GM21619 (cell line): ENCODE data around the gene DERL3.

Experiments used
- ATAC-seq: cut with Tn5 transposase; IDR thresholded peaks from one replicate; pipeline ENCODE4 v1.9.1; 2021; ENCODE audit not compliant: unreplicated experiment

DERL3 gene

DNA sequence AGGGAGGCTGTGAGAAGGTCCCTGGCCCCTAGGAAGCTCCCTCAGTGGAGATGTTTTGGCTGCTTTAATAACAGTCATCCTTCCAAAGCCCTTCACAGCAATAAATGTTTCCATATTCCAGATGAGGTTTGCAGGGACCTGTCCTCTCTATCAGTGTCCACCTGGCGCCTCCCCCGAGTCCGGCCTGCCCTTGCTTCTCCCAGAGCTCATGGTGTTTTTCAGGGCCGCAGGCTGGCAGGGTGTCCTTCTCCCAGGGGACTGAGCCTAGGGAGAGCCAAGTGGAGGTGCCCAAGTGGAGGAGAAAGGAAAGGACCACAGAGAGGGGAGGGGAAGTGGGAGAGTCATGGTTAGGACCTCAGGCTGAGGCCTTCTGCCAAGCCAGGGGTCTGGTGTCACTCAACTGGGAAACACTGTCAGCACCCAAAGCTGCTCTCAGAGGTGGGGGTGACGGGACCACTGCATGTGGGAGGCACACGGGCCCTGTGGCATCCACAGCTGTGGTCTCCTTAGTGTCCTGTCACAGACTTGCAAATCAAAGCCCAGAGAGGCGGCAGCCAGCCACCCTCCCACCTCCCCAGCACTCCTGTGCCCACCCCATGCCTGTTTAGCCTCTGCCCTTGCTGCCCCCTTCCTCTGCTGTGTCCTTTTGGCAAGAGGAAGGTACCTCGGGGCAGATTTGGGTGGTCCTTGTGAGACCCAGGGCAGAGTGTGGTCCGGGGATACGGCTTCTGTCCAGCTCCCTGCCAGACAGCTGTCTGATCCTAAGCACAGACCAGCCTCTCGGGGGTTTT lies 6.4 kb downstream of the DERL3 start:
- no peak for ATAC-seq

DNA sequence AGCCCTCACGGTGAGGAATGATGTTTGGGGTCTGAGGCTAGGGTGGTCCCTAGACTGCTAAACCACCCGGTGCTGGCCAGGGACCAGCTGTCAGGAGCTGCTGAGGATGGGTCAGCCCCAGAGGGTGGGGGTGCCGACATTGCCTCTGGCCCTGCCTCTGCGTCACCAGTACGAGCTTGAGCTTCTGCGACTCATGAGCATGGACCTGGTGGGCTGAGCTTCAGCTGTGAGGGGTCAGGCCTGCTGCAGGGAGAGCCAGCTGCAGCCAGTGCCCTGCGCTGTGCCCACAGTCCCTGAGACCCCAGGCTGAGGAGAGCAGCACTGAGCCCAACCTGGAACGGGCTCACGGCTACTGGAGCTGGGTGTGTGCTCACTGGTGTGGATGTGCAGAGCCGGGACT lies 7.0 kb downstream of the DERL3 start:
- no peak for ATAC-seq

DNA sequence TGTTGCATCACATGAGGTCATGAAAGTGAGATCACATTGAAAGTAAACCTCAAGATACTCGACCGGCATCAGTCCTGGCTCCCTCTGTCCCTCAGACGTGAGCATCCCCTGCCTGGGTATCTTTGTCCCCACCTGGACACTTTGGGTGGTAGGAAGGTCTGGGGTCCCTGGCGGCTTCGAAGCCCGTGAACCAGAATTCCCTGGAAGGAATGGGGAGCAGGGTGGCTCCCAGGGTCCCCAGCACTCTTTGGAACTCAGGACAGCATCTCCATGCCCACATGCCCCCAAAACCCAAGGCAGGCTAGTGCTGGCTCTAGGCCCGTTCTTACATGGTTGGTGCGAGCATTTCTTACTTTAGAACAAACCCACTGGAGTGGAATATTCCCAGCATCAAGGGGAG lies 7.5 kb downstream of the DERL3 start:
- no peak for ATAC-seq

GRCh38 chr22:23829845-23830372 lies 8.9 kb downstream of the DERL3 start:
- no peak for ATAC-seq

GRCh38 chr22:23828800-23829680 lies 9.8 kb downstream of the DERL3 start:
- no peak for ATAC-seq

GRCh38 chr22:23827351-23827995 lies 11.3 kb downstream of the DERL3 start:
- ATAC-seq = no peak

DNA sequence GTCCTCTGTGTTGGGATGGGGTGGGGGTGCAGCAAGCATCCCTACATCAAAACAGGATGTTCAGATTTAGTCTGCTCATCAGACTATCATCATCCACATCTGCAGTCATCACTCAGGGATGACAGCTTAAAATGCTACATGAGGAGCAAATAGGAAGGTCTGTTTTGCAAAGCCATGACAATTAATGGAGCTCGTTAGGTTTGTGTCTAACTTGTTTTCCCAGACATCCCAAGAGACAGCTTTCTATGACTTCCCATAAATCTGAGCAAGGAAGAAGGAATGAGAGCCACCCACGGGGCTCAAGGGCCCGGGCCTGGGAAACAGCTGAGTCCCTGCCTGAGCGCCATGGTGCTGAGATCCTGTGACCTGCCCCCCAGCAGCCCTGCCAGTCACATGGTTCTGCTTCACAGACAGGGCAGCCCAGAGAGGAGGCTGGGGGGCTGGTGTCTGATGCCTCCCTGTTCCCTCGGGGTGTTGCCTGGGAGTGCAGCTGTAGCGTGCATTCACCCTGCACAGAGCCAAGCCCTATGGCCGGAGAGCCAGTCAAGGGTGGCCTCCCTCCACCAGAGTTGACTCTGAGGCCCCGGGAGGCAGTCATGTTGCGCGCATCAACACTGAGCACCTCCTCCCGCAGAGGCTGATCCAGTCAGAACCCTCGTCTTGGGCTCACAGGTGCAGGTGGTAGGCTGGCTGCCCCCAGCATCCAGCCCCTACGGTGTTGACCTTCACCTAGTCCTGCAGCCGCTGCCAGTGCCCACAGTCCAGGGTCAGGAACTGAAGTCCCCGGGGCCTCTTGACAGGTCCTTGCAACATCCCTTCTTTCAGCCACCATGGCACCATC lies 12.1 kb downstream of the DERL3 start:
- no peak for ATAC-seq

GRCh38 chr22:23825246-23825905 lies 13.4 kb downstream of the DERL3 start:
- ATAC-seq = no peak

DNA sequence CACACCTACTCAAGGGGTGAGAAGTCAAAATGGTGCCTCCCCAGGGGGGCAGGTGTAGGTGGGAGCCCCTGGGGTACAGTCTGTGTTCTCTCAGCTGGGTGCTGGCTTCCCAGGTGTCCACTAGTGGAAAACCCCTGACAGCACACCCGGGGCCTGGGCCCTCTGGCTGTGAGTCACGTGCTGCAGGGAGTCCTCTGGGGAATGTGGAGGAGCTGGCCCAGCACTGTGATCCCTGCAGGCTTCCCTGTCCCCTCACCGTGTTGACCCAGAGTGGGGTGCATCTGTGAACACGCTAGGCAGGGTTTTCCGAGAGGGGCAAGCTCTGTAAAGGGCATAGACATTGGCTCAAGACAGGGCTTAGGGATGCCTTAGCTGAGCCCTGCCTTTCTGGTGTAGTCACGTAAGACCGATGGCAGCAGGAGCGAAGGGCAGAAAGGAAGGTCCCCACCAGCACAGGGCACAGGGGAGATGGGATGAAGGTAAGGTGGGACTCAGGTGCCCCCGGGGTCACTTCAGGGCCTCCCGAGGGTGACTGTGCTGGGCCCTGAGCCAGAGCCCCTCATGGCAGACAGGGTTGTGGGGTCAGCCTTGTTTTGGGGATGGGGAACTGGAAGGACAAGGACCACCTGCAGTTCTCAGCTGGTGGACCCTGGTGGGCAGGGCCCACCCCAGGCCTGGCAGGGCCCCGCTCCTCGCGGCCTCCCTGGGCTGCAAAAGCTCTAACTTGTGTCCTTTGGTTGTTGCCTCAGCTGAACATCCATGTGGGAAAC lies 14.1 kb downstream of the DERL3 start:
- no peak for ATAC-seq

GRCh38 chr22:23823331-23823791 lies 15.4 kb downstream of the DERL3 start:
- ATAC-seq = no peak

GRCh38 chr22:23822101-23822671 lies 16.6 kb downstream of the DERL3 start:
- ATAC-seq = no peak

DNA sequence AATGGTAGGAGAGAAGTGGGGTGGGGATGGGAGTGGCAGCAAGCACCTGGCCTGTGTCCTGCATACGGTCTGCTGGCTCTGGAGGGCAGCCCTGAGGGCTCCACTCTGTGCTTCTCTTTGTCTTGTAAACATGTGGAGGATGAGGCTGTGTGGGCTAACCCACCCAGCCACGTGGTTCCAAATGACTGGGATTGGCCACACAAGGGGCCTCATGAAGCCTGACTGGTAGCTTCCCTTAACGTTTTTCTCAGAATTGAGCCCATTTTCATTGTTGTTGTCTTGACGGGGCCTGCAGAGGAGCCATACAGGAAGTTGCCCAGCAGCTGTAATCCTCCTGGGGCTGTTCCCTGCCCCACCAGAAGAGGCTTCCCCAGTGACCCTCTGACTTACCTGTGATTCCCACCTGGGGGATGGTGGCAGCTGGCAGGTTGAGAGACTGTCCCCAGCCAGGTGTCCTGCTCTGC lies 18.0 kb downstream of the DERL3 start:
- no peak for ATAC-seq

GRCh38 chr22:23818541-23818940 lies 20.3 kb downstream of the DERL3 start:
- ATAC-seq = no peak

GRCh38 chr22:23817146-23817545 lies 21.7 kb downstream of the DERL3 start:
- ATAC-seq = no peak

DNA sequence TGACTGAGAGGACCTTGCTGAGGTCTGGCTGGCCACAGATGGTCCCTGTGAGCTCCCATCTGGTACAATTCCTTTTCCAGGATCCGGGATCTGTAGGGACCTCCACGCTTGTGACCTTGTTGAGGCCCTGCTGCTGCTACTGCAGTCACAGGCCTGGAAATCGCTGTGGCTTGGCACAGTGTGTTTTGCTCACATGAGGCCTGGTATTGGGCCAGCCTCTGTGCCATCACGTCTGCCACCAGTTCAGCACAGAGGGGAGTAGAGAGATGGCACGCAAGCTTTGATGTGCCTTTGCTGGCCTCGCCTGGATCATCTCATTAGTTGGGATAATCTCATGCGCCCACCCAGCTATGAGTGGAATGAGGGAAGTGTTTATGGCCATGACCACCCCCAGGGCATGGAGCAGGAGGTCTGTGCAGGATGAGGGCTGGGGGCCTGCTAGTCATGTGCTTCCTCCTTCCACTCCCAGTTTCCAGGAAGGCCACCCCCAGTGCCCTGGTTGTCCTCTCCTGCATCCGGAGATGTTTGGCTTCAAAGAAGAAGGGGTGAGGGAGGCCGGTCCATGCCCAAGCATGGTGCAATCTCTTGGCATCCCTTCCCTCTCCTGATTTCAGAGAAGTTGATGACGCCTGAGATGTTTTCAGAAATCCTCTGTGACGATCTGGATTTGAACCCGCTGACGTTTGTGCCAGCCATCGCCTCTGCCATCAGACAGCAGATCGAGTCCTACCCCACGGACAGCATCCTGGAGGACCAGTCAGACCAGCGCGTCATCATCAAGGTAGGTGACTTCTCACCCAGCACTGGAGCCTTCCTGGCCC lies 22.4 kb downstream of the DERL3 start:
- ATAC-seq = no peak

DNA sequence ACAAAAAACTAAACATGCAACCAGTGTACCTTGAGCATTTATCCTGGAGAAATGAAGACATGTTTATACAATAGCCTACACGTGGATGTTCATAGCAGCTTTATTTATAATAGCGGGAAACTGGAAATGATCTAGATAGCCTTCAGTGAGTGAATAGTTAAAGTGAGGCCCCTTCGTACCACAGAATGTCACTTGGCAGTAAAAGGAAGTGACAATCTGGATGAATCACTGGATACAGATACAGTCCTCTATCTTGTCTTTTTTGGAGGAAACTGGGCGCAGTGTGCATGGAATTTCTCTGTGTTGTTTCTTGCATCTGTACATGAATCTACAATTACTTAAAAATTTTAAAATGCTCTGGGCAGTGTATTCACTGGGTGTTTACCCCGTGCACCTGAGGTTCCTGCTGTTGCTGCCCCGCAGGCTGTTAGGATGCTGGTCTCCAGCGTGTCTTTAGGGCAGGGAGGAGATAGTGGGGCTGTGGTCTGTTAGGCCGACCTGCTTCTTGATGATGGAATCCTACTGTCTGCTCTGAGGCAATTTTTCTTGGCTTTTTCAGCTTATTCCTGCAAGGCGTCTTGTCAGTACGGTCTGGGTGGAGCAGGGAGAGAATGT lies 23.2 kb downstream of the DERL3 start:
- ATAC-seq = no peak

GRCh38 chr22:23812378-23812777 lies 26.4 kb downstream of the DERL3 start:
- ATAC-seq = no peak
